HUDEP-2 (cell line): ENCODE results near the gene MBD2.
A peak's percentile ranks its signal among the peaks of the same experiment; 100 is the strongest.
"Not testable (repeated sequence)": the region's sequence is repeated elsewhere in the genome, so short reads cannot be mapped to it uniquely, and the experiment has no call there.

Source experiments
- DNase-seq, 76 experiments: peaks; one replicate each; lab custom pipeline; 2025; ENCODE audit not compliant: unreplicated experiment in 76 of 76; lab: John Stamatoyannopoulos, UW

The MBD2 gene

GRCh38 chr18:54238173-54238936 is 13.9 kb upstream of the MBD2 start:
- DNase-seq, result no peak

GRCh38 chr18:54235871-54236270 is 11.4 kb upstream of the MBD2 start:
- no peak for DNase-seq

DNA sequence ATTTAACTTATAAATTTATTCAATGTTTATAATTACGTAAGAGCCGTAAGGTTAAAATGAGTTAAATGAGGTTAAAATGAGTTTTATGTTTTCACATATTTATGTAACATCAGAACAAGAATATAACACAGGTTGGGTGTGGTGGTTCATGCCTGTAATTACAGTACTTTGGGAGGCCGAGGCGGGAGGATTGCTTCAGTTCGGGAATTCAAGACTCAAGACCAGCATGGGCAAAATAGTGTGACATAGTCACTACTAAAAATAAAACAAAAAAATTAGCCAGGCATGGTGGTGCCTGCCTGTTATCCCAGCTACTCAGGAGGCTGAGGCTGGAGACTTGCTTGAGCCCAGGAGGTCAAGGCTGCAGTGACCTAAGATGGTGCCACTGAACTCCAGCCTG is 9.3 kb upstream of the MBD2 start:
- DNase-seq, result no peak

GRCh38 chr18:54233228-54233625 is 8.8 kb upstream of the MBD2 start:
- no peak for DNase-seq

- no peak for DNase-seq
Observed at GRCh38 chr18:54232485-54233227, 8.2 kb upstream of the MBD2 start.

GRCh38 chr18:54229421-54230059 is 5.1 kb upstream of the MBD2 start:
- DNase-seq, result peak in 1 of 76 experiments; percentile 6

- DNase-seq, result no peak
Observed at GRCh38 chr18:54228364-54228763, 3.9 kb upstream of the MBD2 start.

DNA sequence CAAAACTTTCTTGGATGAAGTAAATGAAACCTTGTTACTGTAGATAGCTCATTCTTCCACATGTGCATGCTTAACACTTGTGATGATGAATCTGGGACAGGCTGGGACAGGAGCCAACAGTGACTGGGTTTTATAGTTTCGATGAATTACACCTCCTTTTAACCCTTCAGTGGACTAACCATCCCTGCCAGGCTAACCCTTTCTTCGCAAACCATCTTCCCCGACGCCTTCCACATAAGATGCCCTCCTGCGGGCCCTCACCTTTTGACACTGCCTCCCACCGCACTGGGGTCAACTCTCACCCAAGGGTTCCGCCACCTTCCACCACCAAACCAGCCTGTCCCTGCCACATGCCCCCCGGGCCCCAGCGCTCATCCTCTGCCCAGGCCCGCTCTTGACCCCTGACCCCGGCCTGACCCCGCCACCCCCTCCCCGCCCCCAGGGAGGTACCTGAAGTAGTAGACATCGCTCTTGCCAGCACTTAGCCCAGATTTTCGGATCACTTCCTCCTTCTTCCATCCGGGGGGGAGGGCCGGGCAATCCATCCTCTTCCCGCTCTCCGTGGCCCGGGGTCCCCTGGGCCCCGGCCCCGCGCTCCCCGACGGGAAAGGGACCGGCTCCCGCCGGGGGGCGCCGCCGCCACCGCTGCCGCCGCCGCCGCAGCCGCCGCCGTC is 764 bp downstream of the MBD2 start:
- peak in 64 of 76 experiments; percentile 2 to 79 (median 37) for DNase-seq

- peak in 3 of 76 experiments; percentile 14 to 56 (median 19) for DNase-seq
Observed at GRCh38 chr18:54222922-54223567, 1.4 kb downstream of the MBD2 start.

DNA sequence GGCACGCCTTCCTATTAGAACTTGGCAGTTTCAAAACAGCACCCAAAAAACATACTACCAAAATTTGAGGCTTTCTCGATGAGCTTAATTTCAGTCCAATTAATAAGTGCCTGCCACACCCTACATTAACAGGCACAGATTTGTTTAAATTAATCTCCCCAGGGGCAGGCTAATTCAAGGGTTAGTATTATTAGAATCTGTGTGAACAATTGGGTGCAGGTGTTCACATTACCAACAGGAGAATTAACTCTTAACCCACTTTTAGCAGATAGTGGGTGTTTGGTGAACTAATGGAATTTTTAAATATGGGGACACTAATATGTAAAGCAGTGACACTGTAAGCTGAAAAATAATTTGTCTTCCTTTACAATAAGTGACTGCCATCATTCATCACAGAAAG is 4.1 kb downstream of the MBD2 start:
- no peak for DNase-seq

- DNase-seq, result not testable (repeated sequence)
Observed at GRCh38 chr18:54218803-54219202, 5.7 kb downstream of the MBD2 start.

- no peak for DNase-seq
Observed at GRCh38 chr18:54218299-54218698, 6.2 kb downstream of the MBD2 start.

- no peak for DNase-seq
Observed at GRCh38 chr18:54217624-54218023, 6.8 kb downstream of the MBD2 start.

- no peak for DNase-seq
Observed at GRCh38 chr18:54215069-54215468, 9.4 kb downstream of the MBD2 start.

GRCh38 chr18:54210463-54210862 is 14.0 kb downstream of the MBD2 start:
- peak in 3 of 76 experiments; percentile 4 to 15 (median 14) for DNase-seq

DNA sequence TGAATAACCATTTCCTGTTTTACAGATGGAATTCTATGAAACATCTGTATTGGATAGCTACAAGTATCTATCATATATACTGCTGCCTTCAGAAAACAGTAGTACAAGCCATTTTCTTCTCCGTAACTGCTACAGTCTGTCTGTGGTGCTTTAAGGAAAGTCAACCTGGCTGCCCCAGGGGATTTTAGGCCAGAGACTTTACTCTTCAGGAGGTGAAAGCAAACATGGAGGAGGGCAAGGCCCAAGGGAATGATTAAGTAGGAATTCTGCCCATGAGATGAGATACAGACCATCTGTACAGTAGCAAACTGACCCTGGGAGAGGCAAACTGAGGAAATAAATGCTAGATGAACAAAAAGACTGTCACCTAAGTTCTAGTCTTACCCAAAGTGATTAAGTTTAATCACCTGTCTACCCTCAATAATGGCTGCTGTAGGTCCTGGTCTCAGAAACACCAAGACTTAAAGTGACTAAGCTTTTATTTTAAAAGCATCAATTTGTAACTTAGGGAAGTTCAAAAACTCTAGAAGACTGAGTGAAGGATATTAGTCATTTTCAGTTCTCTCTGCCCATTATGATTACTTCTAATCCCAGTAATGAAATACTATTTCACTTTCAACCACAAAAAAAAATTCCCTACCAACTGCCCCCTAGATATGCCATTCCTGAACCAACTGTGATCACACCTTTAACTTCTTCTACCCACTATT is 14.8 kb downstream of the MBD2 start:
- DNase-seq, result no peak

GRCh38 chr18:54206447-54206846 is 18.0 kb downstream of the MBD2 start:
- peak in 14 of 76 experiments; percentile 3 to 59 (median 26) for DNase-seq

DNA sequence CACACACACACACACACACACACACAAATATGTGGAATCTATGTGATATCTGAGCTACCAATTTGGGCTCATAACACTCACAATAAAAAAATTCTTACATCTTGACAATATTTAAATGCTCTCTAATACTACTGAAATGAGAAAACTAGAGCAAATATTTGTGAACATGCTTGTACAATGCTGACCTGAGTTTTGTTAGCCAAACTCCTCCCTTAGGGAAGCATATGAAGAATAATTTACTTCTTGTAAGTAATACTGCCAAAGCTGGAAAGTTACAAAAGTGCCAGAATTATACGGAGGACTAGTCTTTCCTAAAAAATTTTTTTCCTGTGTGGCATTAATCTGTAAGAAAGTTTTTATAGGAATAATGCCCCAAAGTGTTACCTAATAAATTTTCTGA is 18.5 kb downstream of the MBD2 start:
- no peak for DNase-seq

GRCh38 chr18:54205448-54205847 is 19.0 kb downstream of the MBD2 start:
- DNase-seq, result not testable (repeated sequence)

- no peak for DNase-seq
Observed at GRCh38 chr18:54204883-54205282, 19.6 kb downstream of the MBD2 start.
